ENCODE measurements around the gene TEAD4. TPM values are rescaled to one million over a fixed set of nuclear protein-coding genes. Genes with fewer than 3 reads are reported as not detected.

The TEAD4 gene
- total and polyA plus RNA-seq, 8 donors = 12.2 to 34.1 (median 13.8) TPM

GRCh38 chr12:3081886-3082285, 122.7 kb downstream of the TEAD4 start:
- Histone ChIP-seq H3K4me3 (no peak overlapping the region), H3K4me1 (peaks cover 7 to 25% of the 10 kb centered on the region in 2 donors), H3K9me3 (no peaks in the 10 kb centered on the region), H3K27ac (peak overlapping the region in 1 of 2 donors; percentile 2), H3K36me3 (no peaks in the 10 kb centered on the region), H3K27me3 (peaks cover 0 to 20% of the 10 kb centered on the region in 2 donors)
- DNase-seq (no peak), ATAC-seq (no peak)
- intact Hi-C loops (cut with DNase I) = no loop called here
- no peak for TF ChIP-seq CTCF (IDR thresholded peaks at IDR 0.05)

GRCh38 chr12:3083241-3083920, 124.2 kb downstream of the TEAD4 start:
- TF ChIP-seq CTCF (IDR thresholded peaks at IDR 0.05) = no peak
- Histone ChIP-seq H3K4me1 (peaks cover 5 to 18% of the 10 kb centered on the region in 2 donors), H3K9me3 (no peaks in the 10 kb centered on the region), H3K4me3 (no peak overlapping the region), H3K27me3 (peaks cover 0 to 7% of the 10 kb centered on the region in 2 donors), H3K27ac (peak overlapping the region; percentile 13 to 28), H3K36me3 (no peaks in the 10 kb centered on the region)
- DNase-seq (no peak), ATAC-seq (no peak)
- intact Hi-C loops (cut with DNase I) = no loop called here

- intact Hi-C loops (cut with DNase I) = no loop called here
- TF ChIP-seq CTCF (IDR thresholded peaks at IDR 0.05) = no peak
- no peaks in the 10 kb centered on the region for H3K9me3 ChIP-seq
- no peak overlapping the region for H3K4me3 ChIP-seq
- ATAC-seq (peak; percentile 30), DNase-seq (no peak)
- H3K27me3 ChIP-seq = peaks cover 0 to 1% of the 10 kb centered on the region in 2 donors
- H3K4me1 ChIP-seq = peaks cover 5 to 18% of the 10 kb centered on the region in 2 donors
- peak overlapping the region; percentile 26 to 55 for H3K27ac ChIP-seq
- no peaks in the 10 kb centered on the region for H3K36me3 ChIP-seq
Observed at GRCh38 chr12:3083921-3084347, 124.7 kb downstream of the TEAD4 start.

- intact Hi-C loops (cut with DNase I) = no loop called here
- Histone ChIP-seq H3K4me3 (no peak overlapping the region), H3K27ac (peak overlapping the region in 1 of 2 donors; percentile 63), H3K36me3 (no peaks in the 10 kb centered on the region), H3K27me3 (no peaks in the 10 kb centered on the region), H3K9me3 (no peaks in the 10 kb centered on the region), H3K4me1 (peaks cover 5 to 18% of the 10 kb centered on the region in 2 donors)
- TF ChIP-seq CTCF (IDR thresholded peaks at IDR 0.05) = no peak
- no peak for DNase-seq
- no peak for ATAC-seq
Observed at GRCh38 chr12:3084742-3085141, 125.5 kb downstream of the TEAD4 start.

- Histone ChIP-seq H3K4me3 (no peak overlapping the region), H3K27ac (peak overlapping the region in 1 of 2 donors; percentile 63), H3K4me1 (peaks cover 5 to 18% of the 10 kb centered on the region in 2 donors), H3K9me3 (no peaks in the 10 kb centered on the region), H3K27me3 (no peaks in the 10 kb centered on the region), H3K36me3 (no peaks in the 10 kb centered on the region)
- intact Hi-C loops (cut with DNase I) = no loop called here
- no peak for TF ChIP-seq CTCF (IDR thresholded peaks at IDR 0.05)
- ATAC-seq (no peak), DNase-seq (no peak)
Observed at GRCh38 chr12:3085341-3086139, 126.3 kb downstream of the TEAD4 start.
